Measurements from ENCODE around the gene SLC29A4. TPM values are rescaled to one million over a fixed set of nuclear protein-coding genes. Genes with fewer than 3 reads are reported as not detected.

The SLC29A4 gene
- polyA plus RNA-seq, 1 donor, result 17.1 TPM

- no peak for DNase-seq
Measured at GRCh38 chr7:5351507-5352265, 68.9 kb downstream of the SLC29A4 start.

GRCh38 chr7:5352440-5353010, 69.8 kb downstream of the SLC29A4 start:
- no peak for DNase-seq

GRCh38 chr7:5354460-5355232, 71.9 kb downstream of the SLC29A4 start:
- no peak for DNase-seq

Other genes with a start within 250 kb of the SLC29A4 start
- 28.8 TPM for gene RBAK, start 237.1 kb upstream of the SLC29A4 start, polyA plus RNA-seq (ENCODE audit: insufficient read length)
- gene WIPI2, start 92.7 kb upstream of the SLC29A4 start, polyA plus RNA-seq (ENCODE audit: insufficient read length), result 74.3 TPM
- 120 TPM for gene TNRC18, start 140.9 kb downstream of the SLC29A4 start, polyA plus RNA-seq (ENCODE audit: insufficient read length)
- 4.9 TPM for gene FBXL18, start 230.9 kb downstream of the SLC29A4 start, polyA plus RNA-seq (ENCODE audit: insufficient read length)
- gene ACTB, start 247.7 kb downstream of the SLC29A4 start, polyA plus RNA-seq (ENCODE audit: insufficient read length), result 3,252 TPM